ENCODE data around the gene RAPGEF5.
A peak's percentile ranks its signal among the peaks of the same experiment; 100 is the strongest.

The RAPGEF5 gene

GRCh38 chr7:22238354-22239311 is 118.3 kb downstream of the RAPGEF5 start:
- peaks cover 6% of the 10 kb centered on the region for H3K4me1 Mint-ChIP-seq
- no peaks in the 10 kb centered on the region for H3K9me3 Mint-ChIP-seq
- no peaks in the 10 kb centered on the region for H3K36me3 Mint-ChIP-seq (ENCODE audit: low read depth)
- no peak for TF ChIP-seq CTCF (IDR thresholded peaks at IDR 0.05; ENCODE audit: unreplicated experiment in 3 of 3)
- peaks cover 3% of the 10 kb centered on the region for H3K27me3 Mint-ChIP-seq (ENCODE audit: low read depth)
- peak overlapping the region in 2 of 3 experiments; percentile 36 to 59 for H3K27ac Mint-ChIP-seq
- H3K4me3 Mint-ChIP-seq: no peak overlapping the region

GRCh38 chr7:22235134-22235533 is 121.8 kb downstream of the RAPGEF5 start:
- H3K27me3 Mint-ChIP-seq (ENCODE audit: low read depth): peaks cover 3% of the 10 kb centered on the region
- peaks cover 6% of the 10 kb centered on the region for H3K4me1 Mint-ChIP-seq
- no peak overlapping the region for H3K27ac Mint-ChIP-seq
- H3K9me3 Mint-ChIP-seq: no peaks in the 10 kb centered on the region
- no peaks in the 10 kb centered on the region for H3K36me3 Mint-ChIP-seq (ENCODE audit: low read depth)
- no peak for TF ChIP-seq CTCF (IDR thresholded peaks at IDR 0.05; ENCODE audit: unreplicated experiment in 3 of 3)
- H3K4me3 Mint-ChIP-seq: no peak overlapping the region

- no peak overlapping the region for H3K4me3 Mint-ChIP-seq
- no peaks in the 10 kb centered on the region for H3K9me3 Mint-ChIP-seq
- H3K27ac Mint-ChIP-seq: peak overlapping the region; percentile 15 to 63 (median 50)
- no peaks in the 10 kb centered on the region for H3K36me3 Mint-ChIP-seq (ENCODE audit: low read depth)
- no peak for TF ChIP-seq CTCF (IDR thresholded peaks at IDR 0.05; ENCODE audit: unreplicated experiment in 3 of 3)
- H3K4me1 Mint-ChIP-seq: peaks cover 6% of the 10 kb centered on the region
- H3K27me3 Mint-ChIP-seq (ENCODE audit: low read depth): peaks cover 3% of the 10 kb centered on the region
Measured at GRCh38 chr7:22234227-22234626, 122.7 kb downstream of the RAPGEF5 start.

GRCh38 chr7:22231806-22232205 is 125.1 kb downstream of the RAPGEF5 start:
- H3K4me3 Mint-ChIP-seq: no peak overlapping the region
- H3K4me1 Mint-ChIP-seq: peaks cover 10% of the 10 kb centered on the region
- no peaks in the 10 kb centered on the region for H3K27me3 Mint-ChIP-seq (ENCODE audit: low read depth)
- H3K36me3 Mint-ChIP-seq (ENCODE audit: low read depth): no peaks in the 10 kb centered on the region
- no peak for TF ChIP-seq CTCF (IDR thresholded peaks at IDR 0.05; ENCODE audit: unreplicated experiment in 3 of 3)
- H3K27ac Mint-ChIP-seq: peak overlapping the region in 1 of 3 experiments; percentile 18
- no peaks in the 10 kb centered on the region for H3K9me3 Mint-ChIP-seq

GRCh38 chr7:22231141-22231540 is 125.8 kb downstream of the RAPGEF5 start:
- Mint-ChIP-seq H3K36me3 (ENCODE audit: low read depth) (no peaks in the 10 kb centered on the region), H3K27ac (no peak overlapping the region), H3K4me3 (no peak overlapping the region), H3K4me1 (peaks cover 10% of the 10 kb centered on the region), H3K9me3 (no peaks in the 10 kb centered on the region), H3K27me3 (ENCODE audit: low read depth) (no peaks in the 10 kb centered on the region)
- TF ChIP-seq CTCF (IDR thresholded peaks at IDR 0.05; ENCODE audit: unreplicated experiment in 3 of 3): no peak

GRCh38 chr7:22230238-22230637 is 126.7 kb downstream of the RAPGEF5 start:
- Mint-ChIP-seq H3K4me1 (peaks cover 10% of the 10 kb centered on the region), H3K4me3 (no peak overlapping the region), H3K36me3 (ENCODE audit: low read depth) (no peaks in the 10 kb centered on the region), H3K9me3 (no peaks in the 10 kb centered on the region), H3K27me3 (ENCODE audit: low read depth) (no peaks in the 10 kb centered on the region), H3K27ac (no peak overlapping the region)
- TF ChIP-seq CTCF (IDR thresholded peaks at IDR 0.05; ENCODE audit: unreplicated experiment in 3 of 3): no peak
